GM19238 (cell line): Measurements from ENCODE around the gene MAP1A.
"Not testable (repeated sequence)": the region's sequence is repeated elsewhere in the genome, so short reads cannot be mapped to it uniquely, and the experiment has no call there.

Experiments used
- DNase-seq: peaks from one replicate; pipeline ENCODE4 v3.0.0; 2011; ENCODE audit warnings: low spot score; ENCODE audit not compliant: insufficient read length

Gene MAP1A

DNA sequence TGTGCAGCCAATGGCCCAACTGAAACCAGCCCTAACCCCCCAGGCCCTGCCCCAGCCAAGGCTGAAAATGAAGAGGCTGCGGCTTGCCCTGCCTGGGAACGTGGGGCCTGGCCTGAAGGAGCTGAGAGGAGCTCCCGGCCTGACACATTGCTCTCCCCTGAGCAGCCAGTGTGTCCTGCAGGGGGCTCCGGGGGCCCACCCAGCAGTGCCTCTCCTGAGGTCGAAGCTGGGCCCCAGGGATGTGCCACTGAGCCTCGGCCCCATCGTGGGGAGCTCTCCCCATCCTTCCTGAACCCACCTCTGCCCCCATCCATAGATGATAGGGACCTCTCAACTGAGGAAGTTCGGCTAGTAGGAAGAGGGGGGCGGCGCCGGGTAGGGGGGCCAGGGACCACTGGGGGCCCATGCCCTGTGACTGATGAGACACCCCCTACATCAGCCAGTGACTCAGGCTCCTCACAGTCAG, 11.2 kb downstream of the MAP1A start:
- DNase-seq: no peak

DNA sequence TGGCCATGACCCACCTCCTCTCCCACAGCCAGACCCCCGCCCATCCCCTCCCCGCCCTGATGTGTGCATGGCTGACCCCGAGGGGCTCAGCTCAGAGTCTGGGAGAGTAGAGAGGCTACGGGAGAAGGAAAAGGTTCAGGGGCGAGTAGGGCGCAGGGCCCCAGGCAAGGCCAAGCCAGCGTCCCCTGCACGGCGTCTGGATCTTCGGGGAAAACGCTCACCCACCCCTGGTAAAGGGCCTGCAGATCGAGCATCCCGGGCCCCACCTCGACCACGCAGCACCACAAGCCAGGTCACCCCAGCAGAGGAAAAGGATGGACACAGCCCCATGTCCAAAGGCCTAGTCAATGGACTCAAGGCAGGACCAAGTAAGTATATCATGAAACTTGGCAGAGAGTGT, 11.7 kb downstream of the MAP1A start:
- no peak for DNase-seq

DNA sequence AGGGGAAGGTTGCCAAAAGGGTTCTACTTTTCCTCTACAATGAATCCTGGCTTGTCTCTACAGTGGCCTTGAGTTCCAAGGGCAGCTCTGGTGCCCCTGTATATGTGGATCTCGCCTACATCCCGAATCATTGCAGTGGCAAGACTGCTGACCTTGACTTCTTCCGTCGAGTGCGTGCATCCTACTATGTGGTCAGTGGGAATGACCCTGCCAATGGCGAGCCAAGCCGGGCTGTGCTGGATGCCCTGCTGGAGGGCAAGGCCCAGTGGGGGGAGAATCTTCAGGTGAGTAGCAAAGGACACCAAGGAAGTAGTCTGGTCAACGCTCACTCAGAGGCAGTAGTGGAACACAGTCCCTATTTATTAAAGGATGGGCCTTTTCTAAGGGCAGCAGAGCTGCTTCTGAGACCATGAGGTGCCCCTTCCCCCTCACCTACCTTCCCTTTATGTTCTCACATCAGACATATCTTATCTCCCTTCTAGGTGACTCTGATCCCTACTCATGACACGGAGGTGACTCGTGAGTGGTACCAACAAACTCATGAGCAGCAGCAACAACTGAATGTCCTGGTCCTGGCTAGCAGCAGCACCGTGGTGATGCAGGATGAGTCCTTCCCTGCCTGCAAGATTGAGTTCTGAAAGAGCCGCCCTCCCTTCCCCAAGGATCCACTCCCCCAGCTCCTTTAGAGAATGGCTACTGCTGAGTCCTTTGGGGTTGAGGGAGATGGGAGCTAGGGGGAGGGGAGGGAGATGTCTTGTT, 12.4 kb downstream of the MAP1A start:
- no peak for DNase-seq

- no peak for DNase-seq
Observed at GRCh38 chr15:43531018-43531670, 13.7 kb downstream of the MAP1A start.

DNA sequence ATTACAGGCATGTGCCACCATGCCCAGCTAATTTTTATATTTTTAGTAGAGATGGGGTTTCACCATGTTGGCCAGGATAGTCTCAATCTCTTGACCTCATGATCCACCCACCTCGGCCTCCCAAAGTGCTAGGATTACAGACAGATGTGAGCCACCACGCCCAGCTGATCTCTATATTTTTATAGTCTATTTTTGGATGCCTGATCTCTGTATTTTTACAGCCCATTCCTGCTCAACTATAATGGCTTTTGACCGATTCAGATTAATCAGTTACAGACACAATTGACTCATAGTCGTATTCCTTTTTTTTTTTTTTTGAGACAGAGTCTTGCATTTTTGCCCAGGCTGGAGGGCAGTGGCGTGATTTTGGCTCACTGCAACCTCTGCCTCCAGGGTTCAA, 15.4 kb downstream of the MAP1A start:
- not testable (repeated sequence) for DNase-seq

- DNase-seq: no peak
Observed at GRCh38 chr15:43534897-43535296, 17.5 kb downstream of the MAP1A start.

GRCh38 chr15:43538091-43538490, 20.7 kb downstream of the MAP1A start:
- DNase-seq: no peak

GRCh38 chr15:43541785-43542184, 24.4 kb downstream of the MAP1A start:
- no peak for DNase-seq

DNA sequence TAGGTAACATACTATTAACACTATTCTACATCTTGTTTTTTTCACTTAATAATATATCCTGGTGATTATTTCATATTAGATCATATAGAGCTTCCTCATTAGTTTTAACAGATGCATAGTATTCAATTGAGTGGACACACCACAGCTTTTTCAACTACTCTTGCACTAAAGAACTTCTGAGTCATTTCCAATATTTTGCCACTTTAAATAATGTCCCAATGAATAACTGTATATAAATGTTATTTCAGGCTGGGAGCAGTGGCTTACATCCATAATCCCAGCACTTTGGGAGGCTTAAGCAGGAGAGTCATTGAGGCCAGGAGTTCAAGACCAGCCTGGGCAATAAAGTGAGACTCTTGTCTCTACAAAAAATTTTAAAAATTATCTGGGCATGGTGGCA, 26.9 kb downstream of the MAP1A start:
- DNase-seq: no peak

- no peak for DNase-seq
Observed at GRCh38 chr15:43545426-43545825, 28.0 kb downstream of the MAP1A start.

GRCh38 chr15:43547539-43547938, 30.1 kb downstream of the MAP1A start:
- no peak for DNase-seq

GRCh38 chr15:43550527-43551363, 33.3 kb downstream of the MAP1A start:
- no peak for DNase-seq

GRCh38 chr15:43552256-43552655, 34.8 kb downstream of the MAP1A start:
- DNase-seq: no peak

- no peak for DNase-seq
Observed at GRCh38 chr15:43552986-43553385, 35.6 kb downstream of the MAP1A start.

DNA sequence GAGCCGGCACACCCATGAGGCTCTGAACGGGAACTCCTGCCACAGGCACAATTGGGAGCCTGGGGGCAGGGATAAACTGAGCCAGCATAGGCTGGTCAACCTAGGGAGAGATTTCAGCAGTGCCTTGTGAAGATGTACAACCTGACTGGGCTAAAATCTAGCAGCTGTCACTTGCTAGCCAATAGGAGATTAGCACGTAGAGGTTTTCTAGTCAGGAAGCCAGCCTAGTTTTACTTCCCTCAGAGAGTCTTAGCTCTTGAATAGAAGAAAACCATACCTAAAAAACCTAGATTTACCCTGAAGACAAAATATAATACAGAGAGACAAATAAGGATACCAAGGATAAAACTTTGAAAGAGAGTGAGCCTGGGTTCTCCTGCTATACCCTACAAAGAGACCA, 45.3 kb downstream of the MAP1A start:
- DNase-seq: not testable (repeated sequence)

- DNase-seq: not testable (repeated sequence)
Observed at GRCh38 chr15:43563793-43564192, 46.4 kb downstream of the MAP1A start.

DNA sequence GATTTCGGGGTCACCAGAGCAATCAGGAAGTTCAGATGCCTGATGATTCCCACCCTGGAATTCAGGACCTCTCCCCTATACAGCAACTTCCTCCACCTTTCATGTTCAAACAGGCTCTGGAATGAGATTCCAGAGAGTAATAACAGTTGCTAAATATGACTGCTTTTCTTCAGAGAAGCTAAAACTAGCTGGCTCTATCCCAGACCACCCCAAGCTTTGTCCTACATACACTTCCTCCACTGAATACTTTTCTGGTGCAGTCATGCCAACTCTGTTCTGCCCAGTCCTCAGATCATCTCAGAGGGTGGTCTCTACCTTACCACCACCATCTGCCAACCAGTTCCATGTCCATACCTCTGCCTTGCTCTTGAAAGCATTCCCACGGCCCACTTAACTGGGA, 49.2 kb downstream of the MAP1A start:
- not testable (repeated sequence) for DNase-seq

GRCh38 chr15:43574607-43575006, 57.2 kb downstream of the MAP1A start:
- DNase-seq: not testable (repeated sequence)
